ENCODE data around the gene TSHZ2. TPM values are rescaled to one million over a fixed set of nuclear protein-coding genes. Genes with fewer than 3 reads are reported as not detected.

The TSHZ2 gene
- total RNA-seq, 6 experiments from 2014 or later, result not detected

- Mint-ChIP-seq H3K4me3 (no peak overlapping the region), H3K4me1 (ENCODE audit: low read depth) (no peaks in the 10 kb centered on the region), H3K27me3 (ENCODE audit: insufficient read depth) (peaks cover 2% of the 10 kb centered on the region; the same call in 1 of the 2 replicates), H3K27ac (no peak overlapping the region), H3K36me3 (ENCODE audit: low read depth) (no peaks in the 10 kb centered on the region), H3K9me3 (peaks cover 34% of the 10 kb centered on the region)
- no peak for TF ChIP-seq CTCF (IDR thresholded peaks at IDR 0.05)
- DNase-seq, result no peak
Measured at GRCh38 chr20:53263554-53264438, 291.6 kb downstream of the TSHZ2 start.

- Mint-ChIP-seq H3K9me3 (peaks cover 35% of the 10 kb centered on the region), H3K27me3 (ENCODE audit: insufficient read depth) (peaks cover 2% of the 10 kb centered on the region; the same call in 1 of the 2 replicates), H3K4me3 (no peak overlapping the region), H3K36me3 (ENCODE audit: low read depth) (no peaks in the 10 kb centered on the region), H3K27ac (no peak overlapping the region), H3K4me1 (ENCODE audit: low read depth) (no peaks in the 10 kb centered on the region)
- DNase-seq, result no peak
- TF ChIP-seq CTCF (IDR thresholded peaks at IDR 0.05), result no peak
Measured at GRCh38 chr20:53264604-53265003, 292.4 kb downstream of the TSHZ2 start.

- TF ChIP-seq CTCF (IDR thresholded peaks at IDR 0.05), result no peak
- no peak overlapping the region for H3K27ac Mint-ChIP-seq
- DNase-seq, result no peak
- no peaks in the 10 kb centered on the region for H3K36me3 Mint-ChIP-seq (ENCODE audit: low read depth)
- H3K4me3 Mint-ChIP-seq, result no peak overlapping the region
- peaks cover 5% of the 10 kb centered on the region; the same call in 1 of the 2 replicates for H3K27me3 Mint-ChIP-seq (ENCODE audit: insufficient read depth)
- no peaks in the 10 kb centered on the region for H3K4me1 Mint-ChIP-seq (ENCODE audit: low read depth)
- peaks cover 35% of the 10 kb centered on the region for H3K9me3 Mint-ChIP-seq
Measured at GRCh38 chr20:53265304-53265875, 293.2 kb downstream of the TSHZ2 start.

- Mint-ChIP-seq H3K27ac (no peak overlapping the region), H3K4me3 (no peak overlapping the region), H3K4me1 (ENCODE audit: low read depth) (no peaks in the 10 kb centered on the region), H3K9me3 (peaks cover 59% of the 10 kb centered on the region), H3K27me3 (ENCODE audit: insufficient read depth) (peaks cover 9% of the 10 kb centered on the region), H3K36me3 (ENCODE audit: low read depth) (no peaks in the 10 kb centered on the region)
- DNase-seq, result no peak
- TF ChIP-seq CTCF (IDR thresholded peaks at IDR 0.05), result no peak
Measured at GRCh38 chr20:53269380-53269779, 297.2 kb downstream of the TSHZ2 start.

GRCh38 chr20:53270792-53271375, 298.7 kb downstream of the TSHZ2 start:
- no peak overlapping the region for H3K4me3 Mint-ChIP-seq
- H3K4me1 Mint-ChIP-seq (ENCODE audit: low read depth), result no peaks in the 10 kb centered on the region
- no peak for TF ChIP-seq CTCF (IDR thresholded peaks at IDR 0.05)
- peaks cover 6% of the 10 kb centered on the region for H3K27me3 Mint-ChIP-seq (ENCODE audit: insufficient read depth)
- no peak overlapping the region for H3K27ac Mint-ChIP-seq
- no peaks in the 10 kb centered on the region for H3K36me3 Mint-ChIP-seq (ENCODE audit: low read depth)
- peaks cover 55% of the 10 kb centered on the region for H3K9me3 Mint-ChIP-seq
- no peak for DNase-seq
